Nephron progenitor cell (in vitro differentiated cells): ENCODE measurements around the gene DPEP2NB.

Source experiments
- DNase-seq: peaks from one replicate; pipeline ENCODE4 v3.0.0; 2021
- H3K27ac Mint-ChIP-seq: 2 replicates; pipeline ENCODE4 v1.8.0; 2021; ENCODE audit warnings: mild to moderate bottlenecking, moderate library complexity, mixed read lengths
- H3K27me3 Mint-ChIP-seq: 2 replicates; pipeline ENCODE4 v1.8.0; 2021; ENCODE audit warnings: mild to moderate bottlenecking, low read depth, mixed read lengths; ENCODE audit not compliant: poor library complexity
- H3K36me3 Mint-ChIP-seq: 2 replicates; pipeline ENCODE4 v1.8.0; 2021; ENCODE audit warnings: low read depth, mixed read lengths
- H3K4me1 Mint-ChIP-seq: 2 replicates; pipeline ENCODE4 v1.8.0; 2021; ENCODE audit warnings: mixed read lengths
- H3K4me3 Mint-ChIP-seq: 2 replicates; pipeline ENCODE4 v1.8.0; 2021; ENCODE audit warnings: mild to moderate bottlenecking, moderate library complexity, mixed read lengths
- H3K9me3 Mint-ChIP-seq: 2 replicates; pipeline ENCODE4 v1.8.0; 2021; ENCODE audit warnings: mild to moderate bottlenecking, moderate library complexity, mixed read lengths
- TF ChIP-seq, protein P1 (sequence below): fragments of 200-600 bp; sonication (generic); IDR thresholded peaks from 2 replicates; pipeline ENCODE4 v1.5.0; 2021; ENCODE audit warnings: antibody characterized with exemption

The DPEP2NB gene

DNA sequence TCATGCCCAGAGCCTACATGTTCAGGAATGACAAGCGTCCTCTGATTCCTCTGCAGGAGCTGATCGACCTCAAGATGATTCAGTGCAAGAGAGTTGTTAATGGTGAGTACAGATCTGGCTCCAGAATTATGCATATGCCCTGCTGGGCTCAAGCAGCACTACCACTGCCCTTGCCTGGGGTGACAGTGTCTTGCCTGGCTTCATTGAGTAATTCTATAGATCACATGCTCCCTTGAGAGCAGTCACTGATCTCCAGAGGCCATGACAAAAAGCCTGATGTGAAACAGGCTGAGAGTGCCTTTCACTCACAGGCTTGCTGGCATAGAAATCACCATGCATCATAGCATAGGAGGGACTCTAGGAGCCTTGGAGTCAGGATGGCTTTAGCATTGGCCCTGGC is 33.7 kb upstream of the DPEP2NB start:
- Mint-ChIP-seq H3K4me1 (no peaks in the 10 kb centered on the region), H3K9me3 (no peaks in the 10 kb centered on the region), H3K27ac (no peak overlapping the region), H3K36me3 (peaks cover 65% of the 10 kb centered on the region), H3K4me3 (no peak overlapping the region), H3K27me3 (no peaks in the 10 kb centered on the region)
- TF ChIP-seq, protein P1, sequence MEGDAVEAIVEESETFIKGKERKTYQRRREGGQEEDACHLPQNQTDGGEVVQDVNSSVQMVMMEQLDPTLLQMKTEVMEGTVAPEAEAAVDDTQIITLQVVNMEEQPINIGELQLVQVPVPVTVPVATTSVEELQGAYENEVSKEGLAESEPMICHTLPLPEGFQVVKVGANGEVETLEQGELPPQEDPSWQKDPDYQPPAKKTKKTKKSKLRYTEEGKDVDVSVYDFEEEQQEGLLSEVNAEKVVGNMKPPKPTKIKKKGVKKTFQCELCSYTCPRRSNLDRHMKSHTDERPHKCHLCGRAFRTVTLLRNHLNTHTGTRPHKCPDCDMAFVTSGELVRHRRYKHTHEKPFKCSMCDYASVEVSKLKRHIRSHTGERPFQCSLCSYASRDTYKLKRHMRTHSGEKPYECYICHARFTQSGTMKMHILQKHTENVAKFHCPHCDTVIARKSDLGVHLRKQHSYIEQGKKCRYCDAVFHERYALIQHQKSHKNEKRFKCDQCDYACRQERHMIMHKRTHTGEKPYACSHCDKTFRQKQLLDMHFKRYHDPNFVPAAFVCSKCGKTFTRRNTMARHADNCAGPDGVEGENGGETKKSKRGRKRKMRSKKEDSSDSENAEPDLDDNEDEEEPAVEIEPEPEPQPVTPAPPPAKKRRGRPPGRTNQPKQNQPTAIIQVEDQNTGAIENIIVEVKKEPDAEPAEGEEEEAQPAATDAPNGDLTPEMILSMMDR = no peak
- no peak for DNase-seq

GRCh38 chr16:68047987-68048386 is 32.3 kb upstream of the DPEP2NB start:
- Mint-ChIP-seq H3K36me3 (peaks cover 55% of the 10 kb centered on the region), H3K27ac (no peak overlapping the region), H3K4me1 (no peaks in the 10 kb centered on the region), H3K9me3 (no peaks in the 10 kb centered on the region), H3K4me3 (no peak overlapping the region), H3K27me3 (no peaks in the 10 kb centered on the region)
- TF ChIP-seq, protein P1 = no peak
- no peak for DNase-seq

- no peak overlapping the region for H3K4me3 Mint-ChIP-seq
- H3K27ac Mint-ChIP-seq = peak overlapping the region; percentile 36
- no peaks in the 10 kb centered on the region for H3K9me3 Mint-ChIP-seq
- no peaks in the 10 kb centered on the region for H3K4me1 Mint-ChIP-seq
- H3K27me3 Mint-ChIP-seq = no peaks in the 10 kb centered on the region
- TF ChIP-seq, protein P1 = no peak
- peaks cover 43% of the 10 kb centered on the region for H3K36me3 Mint-ChIP-seq
- no peak for DNase-seq
Observed at GRCh38 chr16:68046106-68046505, 30.4 kb upstream of the DPEP2NB start.

GRCh38 chr16:68041783-68042182 is 26.1 kb upstream of the DPEP2NB start:
- Mint-ChIP-seq H3K36me3 (peaks cover 41% of the 10 kb centered on the region), H3K9me3 (no peaks in the 10 kb centered on the region), H3K4me3 (no peak overlapping the region), H3K27me3 (no peaks in the 10 kb centered on the region), H3K4me1 (no peaks in the 10 kb centered on the region), H3K27ac (no peak overlapping the region)
- TF ChIP-seq, protein P1 = no peak
- no peak for DNase-seq

DNA sequence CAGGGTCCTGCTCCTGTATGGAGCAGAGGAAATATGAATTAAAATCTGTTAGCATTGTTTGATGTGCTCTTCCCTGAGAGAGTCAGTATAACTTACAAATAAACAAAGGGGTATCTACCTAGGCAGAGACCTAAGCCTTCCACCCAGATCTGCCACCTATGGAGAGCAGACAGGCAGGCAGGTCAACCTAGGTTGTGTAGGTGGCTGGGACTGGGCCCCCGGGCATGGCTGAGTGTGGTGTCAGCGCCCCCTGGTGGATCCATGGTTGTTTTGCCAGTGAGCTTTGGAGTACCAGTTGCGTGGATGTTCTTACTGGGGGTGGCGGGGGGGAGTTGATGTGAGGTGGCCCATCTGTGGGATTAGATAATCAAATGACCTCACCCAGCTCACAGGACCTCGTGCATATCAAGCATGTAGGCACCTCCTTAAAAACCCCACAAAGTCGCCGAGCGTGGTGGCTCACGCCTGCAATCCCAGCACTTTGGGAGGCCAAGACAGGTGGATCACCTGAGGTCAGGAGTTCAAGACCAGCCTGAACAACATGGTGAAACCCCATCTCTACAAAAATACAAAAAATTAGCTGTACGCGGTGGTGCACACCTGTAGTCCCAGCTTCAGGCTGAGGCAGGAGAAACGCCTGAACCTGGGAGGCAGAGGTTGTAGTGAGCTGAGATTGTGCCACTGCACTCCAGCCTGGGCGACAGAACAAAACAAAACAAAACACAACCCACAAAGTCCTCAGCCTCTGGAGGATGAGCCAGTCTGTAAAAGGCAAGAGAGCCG is 25.0 kb upstream of the DPEP2NB start:
- Mint-ChIP-seq H3K27ac (no peak overlapping the region), H3K27me3 (no peaks in the 10 kb centered on the region), H3K4me1 (no peaks in the 10 kb centered on the region), H3K4me3 (no peak overlapping the region), H3K9me3 (no peaks in the 10 kb centered on the region), H3K36me3 (peaks cover 36% of the 10 kb centered on the region)
- TF ChIP-seq, protein P1 = peak; percentile 76
- peak; percentile 88 for DNase-seq
